IPS DF 4.7 (cell line): Measurements from ENCODE around the gene KCTD21.
"Not testable (repeated sequence)": the region's sequence is repeated elsewhere in the genome, so short reads cannot be mapped to it uniquely, and the experiment has no call there.

ENCODE experiments used
- DNase-seq: peaks from one replicate; pipeline ENCODE4 v3.0.0-alpha.2; 2013; ENCODE audit warnings: low spot score; ENCODE audit errors: extremely low read depth

Gene KCTD21, protein sequence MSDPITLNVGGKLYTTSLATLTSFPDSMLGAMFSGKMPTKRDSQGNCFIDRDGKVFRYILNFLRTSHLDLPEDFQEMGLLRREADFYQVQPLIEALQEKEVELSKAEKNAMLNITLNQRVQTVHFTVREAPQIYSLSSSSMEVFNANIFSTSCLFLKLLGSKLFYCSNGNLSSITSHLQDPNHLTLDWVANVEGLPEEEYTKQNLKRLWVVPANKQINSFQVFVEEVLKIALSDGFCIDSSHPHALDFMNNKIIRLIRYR

DNA sequence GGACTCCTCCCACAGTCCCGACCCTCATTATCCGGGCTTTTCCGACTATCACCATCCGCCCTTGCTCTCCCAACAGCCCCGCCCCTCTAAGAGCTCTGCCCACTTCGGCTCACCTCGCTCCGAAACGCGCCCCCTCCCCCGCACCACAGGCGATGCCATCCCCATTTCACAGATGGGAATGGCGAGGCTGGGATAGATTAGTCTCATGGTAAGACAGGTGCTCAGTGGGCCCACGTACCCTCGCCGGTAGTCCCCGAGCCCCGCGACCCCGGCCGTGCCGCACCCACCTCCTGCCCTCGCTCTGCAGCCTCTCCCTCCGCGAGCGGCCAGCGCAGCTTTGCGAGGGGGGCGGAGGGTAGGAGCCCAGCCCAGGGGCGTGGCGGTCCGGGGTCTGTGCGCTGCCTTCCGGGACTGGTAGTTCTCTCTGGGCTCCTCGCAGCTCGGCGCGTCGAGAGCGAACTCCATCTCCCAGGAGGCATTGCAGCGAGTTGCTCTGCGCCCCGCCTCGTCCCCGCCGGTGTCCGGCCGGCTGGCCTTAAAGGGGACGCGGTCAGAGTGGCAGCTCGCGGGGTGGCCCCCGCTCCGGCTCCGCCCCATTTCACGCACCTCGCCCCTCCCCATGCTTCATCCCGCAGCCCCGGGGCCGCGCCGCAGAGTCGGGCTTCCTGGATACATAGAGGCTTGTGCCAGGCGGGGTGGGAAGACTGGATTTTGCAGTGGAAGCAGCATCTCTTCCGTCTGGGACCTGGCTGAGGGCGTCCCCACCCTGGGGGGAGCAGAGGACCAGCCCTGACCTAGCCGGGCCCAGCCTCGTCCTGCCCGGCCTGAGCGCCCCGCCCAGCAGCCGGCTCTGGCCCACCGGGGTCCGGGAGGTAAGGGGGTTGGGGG lies at the start of gene KCTD21, which contains the start of gene USP35:
KCTD21 (minus strand) TSS at position 341 of the 888 bp plus-strand sequence. CDS start 14,072 bp downstream, outside the sequence.
USP35 (plus strand) TSS at position 634 of the 888 bp plus-strand sequence. CDS start 7,327 bp downstream, outside the sequence.
- peak; percentile 89 for DNase-seq

DNA sequence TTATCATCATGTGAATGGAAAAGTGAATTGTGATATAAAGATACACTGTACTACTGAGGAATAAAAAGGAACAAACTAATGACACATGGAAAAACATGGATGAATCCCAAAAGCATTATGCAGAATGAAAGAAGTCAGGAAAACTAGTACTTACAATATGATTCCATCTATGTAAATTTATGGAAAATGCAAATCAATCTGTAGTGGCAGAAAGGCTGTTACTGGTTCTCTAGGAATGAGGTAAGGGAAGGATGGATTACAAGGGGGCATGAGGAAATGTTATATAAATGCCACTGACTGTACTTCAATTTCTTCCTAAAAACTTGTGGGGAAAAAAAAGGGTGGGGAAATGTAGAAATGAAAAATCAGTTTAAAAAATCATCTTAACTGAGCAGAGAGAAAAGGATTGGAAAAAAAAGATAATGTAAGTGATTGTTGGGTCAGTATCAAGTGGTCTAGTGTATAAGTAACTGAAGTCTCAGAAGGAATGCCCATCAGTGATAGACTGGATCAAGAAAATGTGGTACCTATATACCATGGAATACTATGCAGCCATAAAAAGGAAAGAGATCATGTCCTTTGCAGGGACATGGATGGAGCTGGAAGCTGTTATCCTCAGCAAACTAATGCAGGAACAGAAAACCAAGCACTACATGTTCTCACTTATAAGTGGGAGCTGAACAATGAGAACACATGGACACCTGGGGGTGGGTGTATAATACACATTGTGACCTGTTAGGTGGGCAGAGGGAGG lies 49.0 kb upstream of the KCTD21 start:
- no peak for DNase-seq

DNA sequence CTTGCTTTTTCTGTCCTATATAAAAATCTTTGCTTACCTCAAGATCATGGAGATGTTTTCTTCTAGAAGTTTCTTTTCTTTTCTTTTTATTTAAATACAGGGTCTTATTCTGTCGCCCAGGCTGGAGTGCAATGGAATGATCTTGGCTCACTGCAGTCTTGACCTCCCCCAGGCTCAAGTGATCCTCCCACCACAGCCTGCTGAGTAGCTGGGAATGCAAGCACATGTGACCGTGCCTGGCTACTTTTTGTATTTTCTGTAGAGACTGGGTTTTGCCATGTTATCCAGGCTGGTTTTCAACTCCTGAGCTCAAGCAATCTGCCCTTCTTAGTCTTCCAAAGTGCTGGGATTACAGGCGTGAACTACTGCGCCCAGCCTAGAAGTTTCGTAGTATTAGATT lies 45.6 kb upstream of the KCTD21 start:
- no peak for DNase-seq

DNA sequence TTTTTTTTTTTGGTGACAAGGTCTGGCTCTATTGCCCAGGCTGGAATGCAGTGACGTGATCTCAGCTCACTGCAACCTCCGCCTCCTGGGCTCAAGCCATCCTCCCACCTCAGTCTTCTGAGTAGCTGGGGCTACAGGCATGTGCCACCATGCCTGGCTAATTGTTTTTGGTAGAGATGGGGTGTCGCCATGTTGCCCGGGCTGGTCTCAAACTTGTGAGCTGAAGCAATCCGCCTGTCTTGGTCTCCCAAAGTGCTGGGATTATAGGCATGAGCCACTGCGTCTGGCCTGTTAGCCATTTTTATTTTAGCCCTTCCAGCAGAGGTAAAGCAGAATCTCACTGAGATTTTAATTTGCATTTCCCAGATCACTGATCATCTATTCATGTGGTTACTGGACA lies 44.6 kb upstream of the KCTD21 start:
- not testable (repeated sequence) for DNase-seq

DNA sequence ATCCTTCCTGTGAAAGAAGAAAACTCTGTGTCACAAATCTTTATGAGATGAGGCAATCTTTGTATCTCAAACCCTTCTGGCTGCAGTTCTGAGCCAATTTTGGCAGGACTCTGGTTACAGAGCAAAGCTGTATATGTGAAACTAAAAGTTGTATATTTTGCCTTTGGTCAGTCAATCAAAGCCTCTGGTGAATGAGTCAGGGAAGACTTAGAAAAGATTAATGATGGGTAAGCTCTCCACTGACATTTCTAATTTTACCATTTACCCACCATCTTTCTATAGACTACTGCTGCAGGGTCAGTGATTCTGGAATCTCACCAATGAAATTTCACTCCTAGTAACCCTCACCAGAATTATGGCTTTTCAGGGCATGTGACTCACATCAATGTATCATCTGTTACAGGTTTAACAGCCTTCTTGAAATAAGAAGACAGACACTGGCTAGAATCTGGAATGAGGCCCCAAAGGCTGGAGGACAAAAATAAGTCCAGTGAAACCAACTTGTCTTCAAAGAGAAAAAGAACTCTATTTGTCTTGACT lies 43.6 kb upstream of the KCTD21 start:
- no peak for DNase-seq

DNA sequence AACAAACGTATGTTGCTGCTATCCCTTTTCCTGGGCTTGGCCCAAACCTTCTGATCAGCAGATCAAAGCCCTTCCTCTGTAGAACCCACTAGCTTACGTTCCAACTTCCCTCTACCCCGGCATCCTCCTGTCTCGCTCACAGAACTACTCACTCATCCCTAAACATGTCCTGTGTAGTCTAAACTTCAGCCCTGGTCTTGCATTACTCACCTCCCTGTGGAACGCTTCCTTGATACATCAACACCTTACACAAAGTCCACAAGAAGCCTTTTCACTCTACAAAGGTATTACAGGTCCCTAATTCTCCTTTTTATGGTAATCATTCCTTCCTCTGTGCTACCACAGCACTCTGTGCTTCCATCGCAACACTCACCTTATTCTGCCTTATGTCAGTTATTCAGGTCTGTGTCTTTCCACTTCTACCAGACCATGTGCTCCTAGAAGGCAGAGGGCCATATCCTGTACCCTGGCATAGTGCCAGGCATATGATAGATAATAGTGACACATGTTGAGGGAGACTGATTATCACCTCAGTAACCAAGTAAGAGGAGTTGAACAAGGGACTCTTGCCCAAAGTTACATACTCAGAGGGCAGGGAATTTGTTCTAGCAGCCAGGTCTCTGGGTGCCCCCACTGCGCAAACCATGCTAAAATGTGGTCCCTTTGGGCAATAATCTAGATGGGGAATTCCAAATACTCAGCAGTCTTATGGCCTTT lies 41.9 kb upstream of the KCTD21 start:
- no peak for DNase-seq

DNA sequence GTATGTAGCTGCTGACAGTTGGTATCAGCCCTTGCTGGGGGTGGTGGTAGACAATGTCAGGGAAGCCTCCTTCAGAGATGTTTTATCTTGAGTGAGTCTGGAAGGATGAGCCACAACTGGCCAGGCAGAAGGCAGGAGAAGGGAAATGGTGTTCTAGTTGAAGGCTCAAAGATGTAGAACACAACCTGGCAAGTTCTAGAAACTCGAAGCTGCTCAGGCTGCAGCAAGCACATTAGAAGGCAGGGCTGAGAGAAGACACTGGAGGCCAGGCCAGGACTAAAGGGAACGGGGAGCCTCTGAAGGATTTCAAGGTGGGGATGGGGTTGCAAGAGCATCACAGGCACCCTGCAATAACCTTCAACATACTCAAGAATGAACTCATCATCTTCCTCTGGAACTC lies 40.7 kb upstream of the KCTD21 start:
- DNase-seq: no peak

DNA sequence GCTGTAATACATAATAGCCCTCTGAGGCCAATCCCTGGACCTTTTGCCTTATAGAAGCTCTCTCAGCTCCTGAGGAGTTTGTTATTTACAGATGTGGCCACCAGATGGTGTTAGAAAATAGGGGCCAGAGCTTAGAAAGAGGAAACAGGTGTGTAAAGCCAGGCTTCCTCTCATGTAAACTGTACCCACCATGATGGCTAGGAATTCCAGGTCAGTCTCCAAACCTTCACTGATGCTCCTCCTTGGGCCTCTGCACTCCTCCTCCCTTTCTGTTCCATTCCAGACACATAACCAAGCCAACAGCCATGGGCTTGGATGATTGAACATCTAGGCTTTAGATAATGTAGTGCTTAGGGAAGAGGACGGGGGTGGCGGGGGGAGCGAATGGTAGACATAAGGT lies 40.0 kb upstream of the KCTD21 start:
- peak; percentile 36 for DNase-seq

DNA sequence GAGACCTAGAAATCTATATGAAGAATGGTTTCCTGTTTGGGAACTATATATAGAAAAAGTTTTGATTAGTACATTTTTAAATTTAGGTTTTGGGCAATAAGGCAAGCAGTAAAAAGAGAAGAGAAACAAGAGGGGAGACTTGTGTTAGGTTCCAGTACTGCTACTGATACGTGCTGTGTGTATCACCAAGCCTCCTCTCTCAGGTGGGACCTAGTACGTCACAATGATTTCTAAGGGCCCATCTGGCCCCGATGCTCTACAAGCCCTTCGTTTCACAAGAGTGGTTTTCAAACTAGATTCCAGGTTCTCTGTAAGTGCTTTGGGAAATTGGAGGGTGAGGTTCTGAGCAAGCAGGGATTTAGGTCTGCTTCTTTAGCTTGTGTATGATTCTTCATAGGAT lies 39.5 kb upstream of the KCTD21 start:
- DNase-seq: no peak

DNA sequence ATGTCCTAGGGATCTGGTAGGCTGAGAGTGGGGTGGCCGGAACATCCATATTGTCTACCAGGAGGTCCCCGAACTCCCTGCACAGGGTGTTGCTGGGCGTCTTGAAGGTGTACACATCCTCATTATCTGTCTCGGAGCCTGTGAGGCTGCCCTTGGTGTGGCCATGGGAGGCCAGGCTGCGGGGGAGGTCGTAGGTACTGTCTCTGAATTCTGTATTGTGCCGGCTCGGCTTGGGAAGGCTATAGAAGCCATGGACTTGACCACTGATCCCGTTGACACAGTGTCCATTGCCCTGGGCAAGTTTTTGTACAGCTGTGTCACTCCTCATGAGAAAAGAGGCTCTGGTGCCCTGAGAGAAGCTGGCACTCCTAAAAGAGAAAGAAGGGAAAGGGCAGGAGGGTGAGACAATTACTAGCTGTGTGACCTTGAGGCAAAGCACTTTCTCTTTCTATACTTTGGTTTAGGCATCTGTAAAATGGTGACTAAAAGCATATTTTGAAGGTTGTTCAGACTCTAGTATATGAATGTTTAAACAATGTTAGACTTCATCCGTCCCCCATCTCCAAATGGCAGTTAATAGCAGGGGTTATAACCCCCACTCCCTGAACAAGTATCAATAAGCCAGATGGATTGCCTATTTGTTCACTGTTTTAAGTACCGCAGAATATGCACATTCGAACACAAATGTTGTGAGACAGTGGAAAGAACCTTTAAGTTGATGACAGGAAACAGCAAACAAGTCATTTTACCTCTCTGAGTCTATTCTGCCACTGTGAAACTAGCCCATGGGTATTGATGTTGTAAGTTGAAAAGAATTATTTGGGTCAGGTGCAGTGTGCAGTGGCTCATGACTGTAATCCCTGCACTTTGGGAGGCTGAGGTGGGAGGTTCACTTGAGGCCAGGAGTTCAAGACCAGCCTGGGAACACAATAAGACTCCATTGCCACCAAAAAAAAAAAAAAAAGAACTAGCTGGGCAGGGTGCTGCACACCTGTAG lies 38.6 kb upstream of the KCTD21 start:
- no peak for DNase-seq

DNA sequence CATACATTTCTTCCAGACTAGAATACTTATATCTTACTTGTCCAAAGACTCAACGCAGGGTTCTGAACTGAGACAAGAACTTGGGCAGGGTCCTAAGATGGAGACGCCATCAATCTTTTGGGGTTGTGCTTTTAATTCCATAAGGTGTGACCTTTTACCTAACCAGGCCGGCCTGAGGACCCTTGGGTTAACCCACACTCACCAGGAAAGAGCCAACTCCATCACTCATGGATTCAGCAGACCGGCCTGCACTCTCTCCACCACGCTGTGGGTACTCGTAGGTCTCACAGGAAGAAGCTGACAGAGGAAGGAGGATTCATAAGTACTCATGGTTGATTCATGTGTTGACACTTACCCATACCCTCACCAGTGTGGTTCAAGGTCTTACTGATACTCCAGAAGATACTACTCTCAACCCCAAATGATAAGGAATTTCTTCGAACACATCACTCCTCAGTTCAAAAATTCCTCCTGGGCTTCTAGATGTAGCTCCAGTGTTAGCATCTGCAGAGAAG lies 36.5 kb upstream of the KCTD21 start:
- no peak for DNase-seq

DNA sequence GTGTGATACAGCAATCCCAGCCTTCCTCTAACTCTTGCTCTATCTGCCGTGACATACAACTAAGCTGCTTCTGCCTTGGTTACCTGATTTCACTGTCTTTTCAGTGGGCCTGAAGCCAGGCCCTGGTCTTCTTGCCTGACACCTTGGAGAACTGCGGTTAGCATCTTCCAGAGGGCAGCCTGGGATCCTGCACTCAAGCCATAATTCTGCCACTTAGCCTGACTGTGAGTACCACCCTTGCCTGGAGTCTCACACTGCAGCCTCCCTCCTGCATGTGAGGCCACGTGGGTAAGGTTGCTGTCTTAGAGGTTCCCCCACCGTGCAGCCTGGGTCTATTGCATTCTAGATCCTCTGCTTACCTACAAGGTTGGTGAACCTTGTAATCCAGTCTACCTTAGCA lies 36.1 kb upstream of the KCTD21 start:
- DNase-seq: no peak

DNA sequence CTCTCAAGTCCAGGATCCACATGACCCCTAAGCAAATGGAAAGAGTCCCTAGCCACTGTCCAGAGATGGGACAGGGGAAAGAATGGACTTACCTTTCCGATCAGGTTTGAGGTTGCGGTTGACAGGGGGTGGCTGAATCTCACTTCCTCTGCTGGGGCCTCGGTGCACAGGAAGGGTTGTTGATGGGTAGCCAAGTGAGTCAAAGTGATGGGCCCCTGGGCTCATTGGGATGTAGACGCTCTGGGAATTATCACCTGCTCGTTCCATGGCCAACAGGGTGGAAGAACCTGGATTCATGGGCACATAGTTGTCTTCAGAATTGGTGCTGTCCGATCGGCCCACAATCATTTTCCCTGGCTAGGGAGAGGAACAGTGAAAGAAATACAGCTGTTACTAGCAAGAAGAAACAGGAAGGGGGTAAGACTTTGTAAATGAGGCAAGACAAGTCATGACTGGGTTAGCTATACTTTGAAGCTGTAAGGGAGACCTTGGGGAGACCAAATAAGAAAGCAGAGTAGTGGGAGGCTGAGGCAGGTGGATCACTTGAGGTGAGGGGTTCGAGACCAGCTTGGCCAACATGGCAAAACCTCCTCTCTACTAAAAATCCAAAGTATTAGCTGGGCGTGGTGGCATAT lies 35.0 kb upstream of the KCTD21 start:
- no peak for DNase-seq

DNA sequence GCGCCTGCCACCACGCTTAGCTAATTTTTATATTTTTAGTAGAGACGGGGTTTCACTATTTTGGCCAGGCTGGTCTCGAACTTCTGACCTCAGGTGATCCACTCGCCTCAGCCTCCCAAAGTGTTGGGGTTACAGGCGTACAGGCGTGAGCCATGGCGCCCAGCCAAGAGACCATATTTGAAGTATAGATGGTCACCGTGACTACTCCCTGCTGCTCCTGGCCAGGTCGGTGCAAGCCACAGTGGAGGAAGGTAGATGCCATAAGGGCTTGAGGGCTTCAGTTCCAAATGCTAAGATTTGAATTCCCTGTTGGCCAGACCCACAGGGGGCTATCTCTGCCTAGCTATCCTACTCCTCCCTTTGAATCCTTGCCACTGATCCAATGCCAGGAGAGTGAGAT lies 34.3 kb upstream of the KCTD21 start:
- DNase-seq: not testable (repeated sequence)

DNA sequence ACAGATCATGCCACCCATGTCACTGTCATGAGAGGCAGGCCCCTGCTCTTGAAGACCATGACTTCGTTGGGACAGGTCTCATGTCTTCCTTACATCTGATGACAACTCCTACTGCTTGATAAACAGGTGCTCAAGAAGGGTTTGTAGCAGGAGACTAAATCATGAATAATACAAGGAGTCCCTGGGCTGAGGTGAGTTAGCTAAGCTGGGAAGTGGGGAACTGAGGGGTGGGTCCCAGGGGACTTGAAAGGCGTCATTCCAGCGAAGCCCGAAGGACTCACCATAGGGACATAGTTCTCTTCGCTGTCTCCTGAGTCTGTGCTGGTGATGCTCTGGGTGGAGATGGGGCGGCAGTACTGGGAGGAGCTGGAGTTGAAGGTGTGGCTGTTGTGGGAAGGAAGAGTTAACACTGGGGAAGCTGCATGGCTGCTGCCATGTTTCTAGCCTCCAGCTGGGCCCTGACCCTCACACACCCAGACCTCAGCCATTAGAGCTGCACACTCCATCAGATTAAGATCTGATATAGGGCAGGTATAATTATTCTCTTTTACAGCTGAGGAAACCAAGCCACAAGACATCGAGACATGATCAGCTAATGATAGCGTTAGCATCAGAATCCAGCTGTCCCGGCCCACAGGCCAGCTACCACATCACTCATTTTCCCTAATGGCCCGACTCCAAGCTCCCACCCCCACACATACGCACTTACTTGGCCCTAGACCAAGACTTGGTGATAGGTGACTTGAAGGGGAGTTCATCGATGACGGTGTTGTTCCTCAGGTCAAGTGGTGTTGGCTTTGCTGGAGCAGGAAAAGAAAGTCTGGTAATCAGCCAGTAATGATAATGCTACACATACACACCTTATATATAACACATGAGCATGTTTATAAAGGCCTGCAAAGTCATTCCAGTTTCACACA lies 33.2 kb upstream of the KCTD21 start:
- DNase-seq: no peak

DNA sequence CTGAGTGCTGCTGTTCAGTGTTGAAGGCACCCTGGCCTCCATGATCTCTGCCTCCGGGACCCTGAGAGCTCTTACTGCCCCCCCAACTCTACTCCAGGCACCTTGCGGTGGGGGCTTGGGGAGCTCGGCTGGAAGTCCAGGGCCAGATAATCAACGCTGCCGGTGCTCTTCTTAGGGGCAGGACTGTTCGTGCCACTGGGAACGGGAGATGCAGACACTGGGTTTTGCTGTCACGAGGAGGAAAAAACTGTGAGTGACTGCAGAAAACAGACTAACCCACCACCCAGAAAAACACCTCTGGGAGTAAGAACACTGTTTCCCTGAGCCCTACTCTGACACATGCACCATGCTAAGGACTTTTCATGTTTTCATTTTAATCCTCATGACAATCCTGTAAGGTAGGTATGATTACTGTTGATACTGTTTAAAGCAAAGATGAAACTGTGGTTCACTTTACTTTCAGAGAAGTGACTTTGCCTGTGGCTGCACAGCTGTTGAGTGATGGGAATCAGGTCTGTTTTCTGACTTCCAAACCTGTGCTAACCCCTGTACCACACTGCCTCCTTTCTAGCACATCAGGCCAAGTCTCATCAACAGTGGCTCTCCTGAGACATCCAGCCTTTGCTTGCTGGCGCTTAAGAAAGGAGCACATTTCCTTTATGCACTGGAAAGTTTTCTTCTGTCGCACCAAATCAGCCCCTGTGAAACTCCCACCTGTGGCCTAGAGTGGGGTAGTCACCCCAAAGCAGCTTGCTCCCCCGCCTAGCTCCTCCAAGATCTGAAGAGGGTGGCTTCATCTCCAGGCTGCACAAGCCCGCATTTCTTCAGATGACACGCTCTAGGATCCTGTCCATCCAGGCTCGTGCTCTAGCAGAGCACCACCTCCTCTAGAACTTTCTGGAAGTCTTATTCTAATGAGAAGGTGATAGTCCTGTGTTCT lies 32.1 kb upstream of the KCTD21 start:
- DNase-seq: no peak
